Activated CD8-positive, alpha-beta T cell treated with anti-CD3 and anti-CD28 coated beads for 36 hours (primary cell): ENCODE results near the gene BLOC1S2. TPM values are rescaled to one million over a fixed set of nuclear protein-coding genes. Genes with fewer than 3 reads are reported as not detected.

Source experiments
- ATAC-seq: fragments of 200-7000 bp; cut with Tn5 transposase; one replicate; pipeline ENCODE4 v1.10.0; 2021; ENCODE audit warnings: mild to moderate bottlenecking, moderate library complexity
- CTCF ChIA-PET: fragments of 350-600 bp; sonication (Branson Sonifier 250); formaldehyde crosslinking; loops from one replicate; lab custom pipeline; 2021; ENCODE audit warnings: antibody characterized with exemption; lab: Charles Lee
- POLR2A ChIA-PET: fragments of 350-600 bp; sonication (Branson Sonifier 250); formaldehyde crosslinking; loops from one replicate; lab custom pipeline; 2021; ENCODE audit warnings: antibody characterized with exemption; lab: Charles Lee
- DNase-seq: peaks from one replicate; pipeline ENCODE4 v3.0.0-alpha.2; 2020
- H3K27ac Mint-ChIP-seq: one replicate; pipeline ENCODE4 v1.8.0; 2021; ENCODE audit warnings: mild to moderate bottlenecking, mixed read lengths
- H3K27me3 Mint-ChIP-seq: one replicate; pipeline ENCODE4 v1.8.0; 2021; ENCODE audit warnings: mixed read lengths
- H3K36me3 Mint-ChIP-seq: one replicate; pipeline ENCODE4 v1.8.0; 2021; ENCODE audit warnings: low read depth, mixed read lengths
- H3K4me1 Mint-ChIP-seq: one replicate; pipeline ENCODE4 v1.8.0; 2021; ENCODE audit warnings: low read depth, mixed read lengths
- H3K4me3 Mint-ChIP-seq: one replicate; pipeline ENCODE4 v1.8.0; 2021; ENCODE audit warnings: mild to moderate bottlenecking, moderate library complexity, mixed read lengths
- H3K9me3 Mint-ChIP-seq: one replicate; pipeline ENCODE4 v1.8.0; 2021; ENCODE audit warnings: mixed read lengths
- intact Hi-C: fragments of 100-400 bp; cut with micrococcal nuclease; formaldehyde crosslinking; loops from one replicate; pipeline ENCODE4 v1.10.0; 2022
- total RNA-seq, 2 experiments: library from RNA; stranded (reverse); gene quantifications; one replicate each; pipeline ENCODE4 v1.2.3, GENCODE V29; 2021
- TF ChIP-seq, protein P1 (sequence below): fragments of 200-600 bp; IDR thresholded peaks from one replicate; pipeline ENCODE4 v1.8.0; 2022; ENCODE audit warnings: antibody characterized with exemption, mild to moderate bottlenecking

The BLOC1S2 gene
- total RNA-seq, 2 experiments from 2014 or later = 45.1 to 48.6 TPM

DNA sequence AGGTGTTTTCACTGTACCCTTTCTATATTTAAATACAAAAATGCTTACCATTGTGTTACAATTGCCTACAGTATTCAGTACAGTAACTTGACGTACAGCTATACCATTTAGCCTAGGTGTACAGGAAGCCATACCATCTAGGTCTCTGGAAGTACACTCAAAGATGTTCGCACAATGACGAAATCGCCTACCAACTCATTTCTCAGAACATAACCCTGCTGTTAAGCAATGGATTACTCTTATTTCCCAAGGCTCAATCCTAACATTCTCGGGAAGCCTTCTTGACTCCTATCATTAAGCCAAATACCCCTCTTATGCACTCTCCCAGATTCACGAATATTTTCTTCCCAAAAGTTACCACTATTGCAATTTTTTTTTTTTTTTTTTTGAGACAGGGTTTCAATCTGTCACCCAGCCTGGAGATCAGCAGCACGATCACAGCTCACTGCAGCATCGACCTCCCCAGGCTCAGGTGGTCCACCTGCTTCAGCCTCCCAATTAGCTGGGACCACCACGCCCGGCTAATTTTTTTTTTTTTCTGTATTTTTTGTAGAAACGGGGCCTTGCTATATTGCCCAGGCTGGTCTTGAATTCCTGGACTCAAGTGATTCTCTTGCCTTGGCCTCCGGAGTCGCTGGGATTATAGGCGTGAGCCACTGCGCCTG lies 20.5 kb downstream of the BLOC1S2 start:
- H3K4me1 Mint-ChIP-seq = peaks cover 26% of the 10 kb centered on the region
- H3K4me3 Mint-ChIP-seq = peak overlapping the region; percentile 99
- TF ChIP-seq, protein P1, sequence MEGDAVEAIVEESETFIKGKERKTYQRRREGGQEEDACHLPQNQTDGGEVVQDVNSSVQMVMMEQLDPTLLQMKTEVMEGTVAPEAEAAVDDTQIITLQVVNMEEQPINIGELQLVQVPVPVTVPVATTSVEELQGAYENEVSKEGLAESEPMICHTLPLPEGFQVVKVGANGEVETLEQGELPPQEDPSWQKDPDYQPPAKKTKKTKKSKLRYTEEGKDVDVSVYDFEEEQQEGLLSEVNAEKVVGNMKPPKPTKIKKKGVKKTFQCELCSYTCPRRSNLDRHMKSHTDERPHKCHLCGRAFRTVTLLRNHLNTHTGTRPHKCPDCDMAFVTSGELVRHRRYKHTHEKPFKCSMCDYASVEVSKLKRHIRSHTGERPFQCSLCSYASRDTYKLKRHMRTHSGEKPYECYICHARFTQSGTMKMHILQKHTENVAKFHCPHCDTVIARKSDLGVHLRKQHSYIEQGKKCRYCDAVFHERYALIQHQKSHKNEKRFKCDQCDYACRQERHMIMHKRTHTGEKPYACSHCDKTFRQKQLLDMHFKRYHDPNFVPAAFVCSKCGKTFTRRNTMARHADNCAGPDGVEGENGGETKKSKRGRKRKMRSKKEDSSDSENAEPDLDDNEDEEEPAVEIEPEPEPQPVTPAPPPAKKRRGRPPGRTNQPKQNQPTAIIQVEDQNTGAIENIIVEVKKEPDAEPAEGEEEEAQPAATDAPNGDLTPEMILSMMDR = no peak
- no peak for ATAC-seq
- peaks cover 10% of the 10 kb centered on the region for H3K36me3 Mint-ChIP-seq
- ChIA-PET CTCF (no interaction called here), POLR2A (interaction anchor here (0.6 to 2.9 kb wide), 2 partner anchors 20 to 210 kb away, joined by 3 to 13 read pairs; partner anchors contain the start of gene BLOC1S2)
- H3K27ac Mint-ChIP-seq = peak overlapping the region; percentile 59
- no peaks in the 10 kb centered on the region for H3K9me3 Mint-ChIP-seq
- H3K27me3 Mint-ChIP-seq = no peaks in the 10 kb centered on the region
- DNase-seq = no peak
- intact Hi-C loops = no loop called here

- Mint-ChIP-seq H3K4me1 (no peaks in the 10 kb centered on the region), H3K27me3 (no peaks in the 10 kb centered on the region), H3K27ac (no peak overlapping the region), H3K9me3 (no peaks in the 10 kb centered on the region), H3K36me3 (peaks cover 53% of the 10 kb centered on the region), H3K4me3 (no peak overlapping the region)
- no peak for ATAC-seq
- intact Hi-C loops = no loop called here
- DNase-seq = no peak
- CTCF ChIA-PET = no interaction called here
- POLR2A ChIA-PET = interaction anchor here (1.8 kb wide), 1 partner anchor 9 kb away, joined by 5 read pairs; no protein-coding TSS in a partner anchor
- TF ChIP-seq, protein P1 = no peak
Measured at GRCh38 chr10:100254191-100254590, 32.3 kb downstream of the BLOC1S2 start.

GRCh38 chr10:100253041-100253440 lies 33.4 kb downstream of the BLOC1S2 start:
- CTCF ChIA-PET = no interaction called here
- H3K4me1 Mint-ChIP-seq = no peaks in the 10 kb centered on the region
- peaks cover 51% of the 10 kb centered on the region for H3K36me3 Mint-ChIP-seq
- no peak overlapping the region for H3K27ac Mint-ChIP-seq
- DNase-seq = no peak
- H3K4me3 Mint-ChIP-seq = no peak overlapping the region
- intact Hi-C loops = no loop called here
- ATAC-seq = no peak
- H3K9me3 Mint-ChIP-seq = no peaks in the 10 kb centered on the region
- no peaks in the 10 kb centered on the region for H3K27me3 Mint-ChIP-seq
- TF ChIP-seq, protein P1 = no peak
- POLR2A ChIA-PET = no interaction called here

DNA sequence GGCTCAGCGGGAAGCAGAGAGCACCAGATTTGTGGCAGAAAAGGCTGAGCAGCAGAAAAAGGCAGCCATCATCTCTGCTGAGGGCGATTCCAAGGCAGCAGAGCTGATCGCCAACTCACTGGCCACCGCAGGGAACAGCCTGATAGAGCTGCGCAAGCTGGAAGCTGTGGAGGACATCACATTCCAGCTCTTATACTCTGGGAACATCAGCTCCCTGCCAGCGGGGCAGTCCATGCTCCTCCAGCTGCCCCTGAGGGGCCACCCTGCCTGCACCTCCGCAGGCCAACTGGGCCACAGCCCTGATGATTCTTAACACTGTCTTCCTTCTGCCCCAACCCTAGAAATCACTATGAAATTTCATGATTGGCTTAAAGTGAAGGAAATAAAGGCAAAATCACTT lies 37.7 kb downstream of the BLOC1S2 start:
- ATAC-seq (no peak), DNase-seq (no peak)
- H3K9me3 Mint-ChIP-seq = no peaks in the 10 kb centered on the region
- ChIA-PET POLR2A (no interaction called here), CTCF (interaction anchor here (0.6 to 2.6 kb wide), 3 partner anchors 8 to 54 kb away, joined by 3 to 7 read pairs (median 4); no protein-coding TSS in a partner anchor)
- H3K36me3 Mint-ChIP-seq = peaks cover 38% of the 10 kb centered on the region
- no peak overlapping the region for H3K4me3 Mint-ChIP-seq
- no peaks in the 10 kb centered on the region for H3K4me1 Mint-ChIP-seq
- H3K27me3 Mint-ChIP-seq = no peaks in the 10 kb centered on the region
- H3K27ac Mint-ChIP-seq = no peak overlapping the region
- intact Hi-C loops = no loop called here
- TF ChIP-seq, protein P1 = no peak

GRCh38 chr10:100245484-100246220 lies 40.8 kb downstream of the BLOC1S2 start:
- intact Hi-C loops = no loop called here
- no peaks in the 10 kb centered on the region for H3K9me3 Mint-ChIP-seq
- ChIA-PET CTCF (interaction anchor here (0.8 kb wide), 1 partner anchor 53 kb away, joined by 3 read pairs; no protein-coding TSS in a partner anchor), POLR2A (interaction anchor here (1.6 kb wide), 1 partner anchor 18 kb away, joined by 3 read pairs; no protein-coding TSS in a partner anchor)
- H3K27me3 Mint-ChIP-seq = no peaks in the 10 kb centered on the region
- TF ChIP-seq, protein P1 = no peak
- peaks cover 38% of the 10 kb centered on the region for H3K36me3 Mint-ChIP-seq
- peaks cover under 1% of the 10 kb centered on the region for H3K4me1 Mint-ChIP-seq
- DNase-seq (no peak), ATAC-seq (no peak)
- no peak overlapping the region for H3K4me3 Mint-ChIP-seq
- no peak overlapping the region for H3K27ac Mint-ChIP-seq
